CD4-positive, alpha-beta T cell treated with Interleukin-12 subunit alpha and Interleukin-12 subunit beta, for 1 hour (primary cell): ENCODE measurements around the gene LSMEM2.

Source experiments
- DNase-seq: peaks from one replicate; pipeline ENCODE4 v3.0.0-alpha.2; 2020

Gene LSMEM2

GRCh38 chr3:50286322-50287227 lies 7.7 kb downstream of the LSMEM2 start:
- no peak for DNase-seq

- no peak for DNase-seq
Measured at GRCh38 chr3:50287262-50287661, 8.4 kb downstream of the LSMEM2 start.

DNA sequence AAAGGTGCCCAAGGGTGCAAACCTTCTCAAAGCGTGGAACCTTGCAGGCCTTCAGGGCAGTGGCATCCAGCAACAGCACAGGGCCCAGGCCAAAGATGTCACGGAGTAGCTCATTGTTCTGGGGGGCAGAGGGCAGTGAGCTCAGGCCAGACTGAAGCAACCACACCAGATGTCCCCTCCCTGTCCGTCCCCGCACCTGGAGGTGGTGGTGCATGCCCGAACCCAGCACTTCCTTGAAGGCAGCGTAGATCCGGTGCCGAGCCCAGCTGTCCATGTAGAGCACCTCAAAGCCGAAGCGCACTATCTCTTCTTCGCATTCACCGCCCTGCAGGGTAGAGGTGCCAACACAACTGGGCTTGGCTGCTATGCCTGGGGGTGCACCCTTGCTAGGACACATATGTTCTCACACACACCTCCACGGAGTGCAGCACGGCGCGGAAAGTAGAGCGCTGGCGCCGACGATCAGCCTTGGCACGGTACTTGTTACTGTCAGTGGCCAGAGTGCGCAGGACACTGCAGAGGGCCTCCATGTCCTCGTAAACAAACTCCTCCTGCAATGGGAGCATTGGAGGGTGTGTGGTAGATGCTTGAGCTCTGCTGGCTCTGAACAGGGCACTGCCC lies 9.6 kb downstream of the LSMEM2 start:
- DNase-seq: no peak

DNA sequence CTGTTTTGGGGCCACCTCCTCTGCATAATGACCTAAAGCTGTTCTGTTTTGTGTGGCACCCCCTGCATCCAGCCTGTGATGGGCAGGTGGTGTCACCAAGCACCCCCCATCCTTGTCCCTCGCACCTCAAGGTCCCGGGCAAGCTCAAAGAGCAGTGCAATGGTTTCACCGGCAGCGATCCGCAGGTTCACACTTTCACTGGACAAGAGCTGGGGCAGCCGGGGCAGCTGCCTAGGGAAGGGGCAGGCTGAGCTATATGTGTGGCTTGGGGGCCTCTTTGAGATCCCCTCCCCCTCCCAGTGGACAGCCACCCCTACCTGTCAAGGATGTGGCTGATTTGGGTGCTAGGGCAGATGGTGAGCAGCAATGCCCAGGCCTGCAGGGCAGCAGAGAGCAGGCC lies 10.2 kb downstream of the LSMEM2 start:
- DNase-seq: no peak

DNA sequence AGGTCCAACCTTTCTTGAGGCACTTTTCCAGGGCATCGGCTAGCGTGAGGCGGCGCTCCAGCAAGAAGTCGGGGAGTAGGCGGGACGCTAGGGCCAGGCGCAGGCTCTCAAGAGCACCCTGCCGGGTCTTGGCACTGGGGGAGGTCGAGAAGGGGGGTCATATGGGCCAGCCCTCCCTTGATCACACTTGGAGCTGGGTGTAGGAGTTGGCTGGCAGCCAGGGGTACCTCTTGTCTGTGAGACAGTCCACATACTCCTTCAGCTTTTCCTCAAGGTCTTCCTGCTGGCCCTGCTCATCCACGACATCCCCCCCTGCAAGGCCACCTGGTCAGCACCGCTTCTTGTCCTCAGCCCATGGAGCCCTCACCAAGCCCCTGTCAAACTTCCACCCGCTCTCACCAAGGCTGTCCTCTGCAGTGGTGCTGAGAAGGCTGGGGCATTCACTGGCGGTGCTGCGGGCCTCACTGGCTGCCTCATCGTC lies 11.3 kb downstream of the LSMEM2 start:
- no peak for DNase-seq

- DNase-seq: peak; percentile 97
Measured at GRCh38 chr3:50292159-50293078, 13.5 kb downstream of the LSMEM2 start, which contains the start of gene IFRD2. TSS of gene IFRD2 (minus strand) at chr3:50292429. CDS start at chr3:50292274, 155 bp downstream.

- no peak for DNase-seq
Measured at GRCh38 chr3:50293079-50293801, 14.4 kb downstream of the LSMEM2 start.

DNA sequence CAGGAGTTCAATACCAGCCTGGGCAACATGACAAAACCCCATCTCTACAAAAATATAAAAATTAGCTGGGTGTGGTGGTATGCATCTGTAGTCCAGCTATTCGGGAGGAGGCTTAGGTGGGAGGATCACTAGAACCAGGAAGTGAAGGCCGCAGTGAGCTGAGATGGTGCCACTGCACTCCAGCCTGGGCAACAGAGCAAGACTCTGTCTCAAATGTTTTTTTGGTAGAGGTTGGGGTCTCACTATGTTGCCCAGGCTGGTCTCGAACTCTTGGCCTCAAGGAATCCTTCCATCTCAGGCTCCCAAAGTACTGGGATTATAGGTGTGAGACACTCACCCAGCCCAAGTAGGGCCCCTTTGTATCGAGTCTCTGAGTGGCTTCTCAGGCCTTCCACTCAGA lies 15.2 kb downstream of the LSMEM2 start:
- no peak for DNase-seq

- DNase-seq: no peak
Measured at GRCh38 chr3:50294492-50295403, 15.9 kb downstream of the LSMEM2 start.

DNA sequence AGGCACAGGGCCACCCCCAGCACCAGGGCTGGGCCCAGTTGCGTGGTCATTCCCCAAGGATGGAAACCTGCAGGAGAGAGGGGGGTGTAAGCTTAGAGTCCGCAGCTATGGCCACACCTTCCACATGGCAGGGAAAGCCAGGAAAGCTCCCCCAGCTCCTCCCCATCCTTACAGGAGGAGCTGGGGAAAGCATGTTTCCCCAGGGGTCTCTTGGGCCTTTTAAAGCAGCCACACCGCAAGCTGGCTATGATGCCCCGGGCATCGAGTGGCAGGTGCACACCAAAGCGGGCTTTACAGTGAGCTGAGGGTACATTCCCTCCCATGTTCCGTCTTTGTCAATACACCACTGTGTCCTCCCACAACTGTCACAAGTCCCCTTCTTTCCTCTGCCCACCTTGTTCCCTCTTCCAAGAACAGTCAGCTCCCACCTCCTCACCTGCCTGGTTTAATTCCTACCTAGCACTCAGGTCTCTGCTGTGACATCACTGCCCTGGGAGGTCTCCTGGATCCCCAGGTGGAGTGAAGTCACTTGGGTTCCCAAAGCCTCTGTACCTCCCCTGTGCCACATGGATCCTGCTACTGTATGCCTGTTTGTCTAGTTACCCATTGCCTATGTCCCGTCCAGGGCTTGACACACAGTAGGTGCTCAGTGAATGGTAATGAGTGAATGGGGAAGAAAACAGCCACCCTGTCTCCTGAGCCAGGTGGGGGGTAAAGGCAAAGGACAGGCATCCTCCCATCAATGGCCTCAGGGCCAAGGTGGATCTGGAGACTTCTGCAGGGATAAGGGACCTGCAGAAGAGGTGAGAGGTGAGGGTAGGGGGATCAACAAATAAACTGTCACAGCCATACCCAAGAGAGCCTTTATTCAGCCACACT lies 16.9 kb downstream of the LSMEM2 start:
- no peak for DNase-seq

DNA sequence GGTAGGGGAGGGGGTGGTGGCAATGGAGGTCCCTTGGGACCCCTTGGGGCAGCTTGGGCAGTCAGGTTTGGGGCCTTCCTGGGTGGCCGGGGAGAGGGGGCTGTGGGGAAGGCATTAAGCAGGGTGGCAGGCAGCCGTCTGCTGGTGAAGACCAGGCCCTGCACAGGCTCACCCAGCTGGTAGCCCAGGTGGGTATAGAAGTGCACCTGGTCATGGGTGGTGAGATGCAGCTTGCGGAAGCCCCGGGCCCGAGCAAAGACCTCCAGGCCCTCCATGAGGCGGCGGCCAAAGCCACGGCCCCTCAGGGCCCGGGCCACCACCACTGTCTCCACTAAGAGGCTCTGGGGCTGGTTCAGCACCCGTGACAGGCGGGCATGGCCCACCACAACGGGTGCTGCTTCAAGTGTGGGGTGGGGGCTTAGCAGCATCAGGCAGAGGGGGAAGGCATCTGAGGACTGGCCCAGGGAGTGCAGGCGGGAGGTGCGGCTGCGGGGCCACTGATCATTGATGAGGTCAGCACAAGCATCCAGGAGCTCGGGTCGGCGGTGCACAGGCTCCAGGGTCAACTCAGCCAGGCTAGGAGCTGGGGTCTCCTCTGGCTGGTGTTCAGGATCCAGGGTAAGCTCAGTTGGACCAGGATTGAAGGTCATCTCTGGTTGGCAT lies 18.0 kb downstream of the LSMEM2 start:
- DNase-seq: no peak

- no peak for DNase-seq
Measured at GRCh38 chr3:50297384-50297775, 18.5 kb downstream of the LSMEM2 start.

- peak; percentile 21 for DNase-seq
Measured at GRCh38 chr3:50297896-50298725, 19.2 kb downstream of the LSMEM2 start.

DNA sequence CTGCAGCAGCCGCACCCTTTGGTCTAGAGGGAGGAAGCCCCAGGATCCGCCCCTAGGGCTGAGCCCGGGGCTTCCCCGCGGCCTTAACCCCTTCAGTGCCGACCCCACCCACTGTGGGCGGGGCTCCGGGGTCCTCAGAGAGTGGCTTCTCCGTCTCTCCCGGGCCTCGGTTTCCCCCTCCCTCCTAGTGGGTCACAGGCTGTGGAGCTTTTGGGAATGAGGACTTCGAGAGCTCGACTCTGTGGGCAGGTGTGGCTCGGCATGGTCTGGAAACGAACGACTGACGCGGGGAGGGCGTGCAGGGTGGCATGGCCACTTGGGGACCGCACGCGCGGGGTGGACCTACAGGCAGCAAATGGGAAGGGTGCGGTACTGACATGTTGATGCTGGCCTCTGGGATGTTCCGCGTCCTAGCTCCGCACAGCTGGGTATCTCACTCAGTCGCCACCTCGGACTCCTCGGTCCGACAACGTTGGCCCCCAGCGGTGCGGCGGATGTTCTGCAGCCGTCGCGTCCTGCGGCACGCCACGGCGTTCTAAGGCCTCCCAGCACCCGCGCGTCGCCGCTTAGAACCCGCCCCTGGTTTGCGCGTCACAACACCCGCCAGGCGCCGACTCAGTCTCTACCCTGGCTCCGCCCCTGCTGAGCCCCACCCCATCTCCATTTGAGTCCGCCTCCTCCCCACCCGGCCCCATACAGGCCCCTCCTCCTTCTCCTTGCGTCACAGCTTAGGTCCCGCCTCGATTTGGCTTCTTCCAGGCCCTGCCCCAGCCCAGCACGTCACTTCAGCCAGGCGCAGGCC lies 20.1 kb downstream of the LSMEM2 start, which contains the start of the genes HYAL3 and NAA80:
Gene HYAL3 (minus strand): TSS at position 570 of the 802 bp plus-strand sequence. CDS start 3,803 bp downstream, outside the sequence.
Gene NAA80 (minus strand): TSS at position 570 of the 802 bp plus-strand sequence. CDS start 1,942 bp downstream, outside the sequence.
- peak; percentile 100 for DNase-seq

- DNase-seq: no peak
Measured at GRCh38 chr3:50299638-50299928, 20.7 kb downstream of the LSMEM2 start.

- peak; percentile 22 for DNase-seq
Measured at GRCh38 chr3:50299929-50300680, 21.2 kb downstream of the LSMEM2 start.
